Esophagus muscularis mucosa (tissue), 4 donors: ENCODE results near the gene SH3RF3. TPM values are rescaled to one million over a fixed set of nuclear protein-coding genes. Genes with fewer than 3 reads are reported as not detected.

Experiments used
- DNase-seq: peaks from one replicate; pipeline ENCODE4 v3.0.0-alpha.2; 2017; ENCODE audit errors: extremely low spot score
- H3K27ac ChIP-seq, 4 donors: fragments of 200-600 bp; sonication (generic); replicated peaks in 1 of 4; 1 replicate in 3 of 4; 2 replicates in 1 of 4; pipeline ENCODE4 v1.5.1; 2016 to 2019; ENCODE audit warnings: mild to moderate bottlenecking in 1 of 4
- H3K27me3 ChIP-seq, 4 donors: fragments of 200-600 bp; sonication (generic); one replicate each; pipeline versions ENCODE4 v1.5.1 to v1.6.0; 2016 to 2019
- H3K36me3 ChIP-seq, 4 donors: fragments of 200-600 bp; sonication (generic); one replicate each; pipeline ENCODE4 v1.5.1; 2016 to 2019
- H3K4me1 ChIP-seq, 4 donors: fragments of 200-600 bp; sonication (generic); one replicate each; pipeline ENCODE4 v1.5.1; 2016 to 2019
- H3K4me3 ChIP-seq, 4 donors: fragments of 200-600 bp; sonication (generic); 1 replicate in 2 of 4; 2 replicates in 2 of 4; pipeline ENCODE4 v1.5.1; 2016 to 2019; ENCODE audit warnings: mild to moderate bottlenecking in 4 of 4, moderate library complexity in 1 of 4
- H3K9me3 ChIP-seq, 4 donors: fragments of 200-600 bp; sonication (generic); 1 replicate in 3 of 4; 2 replicates in 1 of 4; pipeline ENCODE4 v1.5.1; 2016 to 2019
- EP300 ChIP-seq: sonication (generic); formaldehyde crosslinking; IDR thresholded peaks from one replicate; pipeline ENCODE4 v1.6.1; 2017; ENCODE audit warnings: antibody characterized with exemption
- POLR2A ChIP-seq: fragments of 450-650 bp; IDR thresholded peaks from one replicate; pipeline ENCODE4 v1.6.1; 2017; ENCODE audit warnings: antibody characterized with exemption, moderate library complexity, mild to moderate bottlenecking, low read depth
- POLR2AphosphoS5 ChIP-seq, 2 donors: sonication (generic); formaldehyde crosslinking; IDR thresholded peaks; one replicate each; pipeline ENCODE4 v1.6.1; 2017; ENCODE audit warnings: antibody characterized with exemption in 2 of 2
- WGBS: methylation state at CpG from one replicate; pipeline ENCODE4 v1.1.5; 2018; 5-methylcytosine and 5-hydroxymethylcytosine counted together
- intact Hi-C: fragments of 100-400 bp; cut with DNase I; formaldehyde crosslinking; loops from one replicate; pipeline ENCODE4 v1.15.1; 2023
- total RNA-seq, 4 donors: library from RNA; depleted of rRNA; stranded (reverse); fragments of >200 nt; gene quantifications; one replicate each; pipeline versions ENCODE4 v1.1.0 to v1.2.1, GENCODE V29; 2016
- TF ChIP-seq, protein P1 (sequence below), 3 experiments: fragments of 200-600 bp in 2 of 3; fragments of 450-650 bp in 1 of 3; sonication (generic) in 2 of 3; IDR thresholded peaks; one replicate each; pipeline ENCODE4 v1.5.1; 2017 to 2019; ENCODE audit warnings: antibody characterized with exemption in 3 of 3, mild to moderate bottlenecking in 2 of 3, moderate library complexity in 1 of 3

SH3RF3 gene
- total RNA-seq, 4 donors from 2014 or later: 6.3 to 17.5 (median 11.3) TPM

- 92% methylated on average over 10 of the region's 11 CpGs for WGBS
- no peak overlapping the region for H3K27ac ChIP-seq
- H3K4me3 ChIP-seq: no peak overlapping the region
- H3K4me1 ChIP-seq: peaks cover 0 to 2% (median under 1%) of the 10 kb centered on the region in 4 donors
- no peak for DNase-seq
- no peaks in the 10 kb centered on the region for H3K36me3 ChIP-seq
- no peaks in the 10 kb centered on the region for H3K9me3 ChIP-seq
- intact Hi-C loops: no loop called here
- H3K27me3 ChIP-seq: no peaks in the 10 kb centered on the region
- TF ChIP-seq, protein P1, sequence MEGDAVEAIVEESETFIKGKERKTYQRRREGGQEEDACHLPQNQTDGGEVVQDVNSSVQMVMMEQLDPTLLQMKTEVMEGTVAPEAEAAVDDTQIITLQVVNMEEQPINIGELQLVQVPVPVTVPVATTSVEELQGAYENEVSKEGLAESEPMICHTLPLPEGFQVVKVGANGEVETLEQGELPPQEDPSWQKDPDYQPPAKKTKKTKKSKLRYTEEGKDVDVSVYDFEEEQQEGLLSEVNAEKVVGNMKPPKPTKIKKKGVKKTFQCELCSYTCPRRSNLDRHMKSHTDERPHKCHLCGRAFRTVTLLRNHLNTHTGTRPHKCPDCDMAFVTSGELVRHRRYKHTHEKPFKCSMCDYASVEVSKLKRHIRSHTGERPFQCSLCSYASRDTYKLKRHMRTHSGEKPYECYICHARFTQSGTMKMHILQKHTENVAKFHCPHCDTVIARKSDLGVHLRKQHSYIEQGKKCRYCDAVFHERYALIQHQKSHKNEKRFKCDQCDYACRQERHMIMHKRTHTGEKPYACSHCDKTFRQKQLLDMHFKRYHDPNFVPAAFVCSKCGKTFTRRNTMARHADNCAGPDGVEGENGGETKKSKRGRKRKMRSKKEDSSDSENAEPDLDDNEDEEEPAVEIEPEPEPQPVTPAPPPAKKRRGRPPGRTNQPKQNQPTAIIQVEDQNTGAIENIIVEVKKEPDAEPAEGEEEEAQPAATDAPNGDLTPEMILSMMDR (IDR thresholded peaks at IDR 0.05): no peak
- no peak for TF ChIP-seq POLR2AphosphoS5 (IDR thresholded peaks at IDR 0.05)
- no peak for TF ChIP-seq EP300
- no peak for TF ChIP-seq POLR2A
Measured at GRCh38 chr2:109225170-109225782, 96.3 kb downstream of the SH3RF3 start.

- peaks cover 7 to 10% (median 9%) of the 10 kb centered on the region in 4 donors for H3K4me1 ChIP-seq
- H3K4me3 ChIP-seq: no peak overlapping the region
- no peaks in the 10 kb centered on the region for H3K36me3 ChIP-seq
- no peak for DNase-seq
- no peak overlapping the region for H3K27ac ChIP-seq
- TF ChIP-seq POLR2A (no peak), POLR2AphosphoS5 (IDR thresholded peaks at IDR 0.05) (no peak), EP300 (no peak)
- TF ChIP-seq, protein P1 (IDR thresholded peaks at IDR 0.05): no peak
- 57% methylated on average over 2 of the region's 2 CpGs for WGBS
- no peaks in the 10 kb centered on the region for H3K9me3 ChIP-seq
- intact Hi-C loops: no loop called here
- no peaks in the 10 kb centered on the region for H3K27me3 ChIP-seq
Measured at GRCh38 chr2:109226128-109226527, 97.1 kb downstream of the SH3RF3 start.

DNA sequence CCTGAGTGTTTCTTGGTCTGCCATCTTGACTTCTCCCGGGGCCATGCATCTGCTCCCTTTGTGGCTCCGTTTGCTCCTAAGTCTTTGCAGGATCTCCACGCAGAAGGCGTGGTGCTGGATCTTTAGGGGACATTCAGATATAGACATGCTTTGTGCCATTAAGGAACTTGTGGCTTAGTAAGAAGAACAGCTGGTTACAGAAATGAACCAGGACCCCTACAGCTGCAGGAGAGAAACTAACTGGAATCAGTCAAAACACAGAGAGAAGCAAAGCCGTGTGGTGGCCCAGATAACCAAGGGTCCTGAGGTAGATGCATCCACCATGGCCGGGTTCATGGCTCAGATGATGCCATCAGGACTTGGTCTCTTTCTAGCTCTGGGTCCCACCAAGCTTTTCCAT, 97.6 kb downstream of the SH3RF3 start:
- WGBS: 90% methylated on average over 6 of the region's 6 CpGs
- Histone ChIP-seq H3K27me3 (no peaks in the 10 kb centered on the region), H3K27ac (no peak overlapping the region), H3K4me1 (peaks cover 10 to 15% (median 13%) of the 10 kb centered on the region in 4 donors), H3K4me3 (no peak overlapping the region), H3K9me3 (no peaks in the 10 kb centered on the region), H3K36me3 (no peaks in the 10 kb centered on the region)
- TF ChIP-seq POLR2A (no peak), EP300 (no peak), POLR2AphosphoS5 (IDR thresholded peaks at IDR 0.05) (no peak)
- TF ChIP-seq, protein P1 (IDR thresholded peaks at IDR 0.05): no peak
- intact Hi-C loops: no loop called here
- no peak for DNase-seq

DNA sequence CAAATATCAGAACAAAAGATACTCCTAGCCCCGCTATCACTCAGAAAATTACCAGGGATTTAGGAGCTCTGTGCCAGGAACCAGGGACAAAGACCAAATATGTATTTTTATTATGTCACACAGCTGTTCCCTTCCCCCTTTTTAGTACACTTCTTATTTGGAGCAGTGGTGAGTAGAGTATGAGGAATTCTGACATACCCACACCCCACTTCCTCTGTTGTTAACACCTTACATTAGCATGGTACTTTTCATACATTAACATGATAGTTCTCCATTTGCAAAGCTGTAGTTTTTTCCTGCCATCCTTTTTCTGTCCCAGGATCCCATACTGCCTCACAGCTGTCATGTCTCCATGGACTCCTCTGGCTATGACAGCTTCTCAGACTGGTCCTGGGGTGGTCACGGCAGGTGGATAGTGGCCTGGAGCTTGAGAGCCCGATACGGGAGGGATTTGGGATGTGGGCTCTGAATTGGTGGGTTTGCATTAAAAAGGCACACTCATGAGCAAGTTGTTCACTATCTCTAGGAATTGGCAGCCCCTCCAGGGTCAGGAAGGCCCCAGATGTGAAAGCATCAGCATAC, 100.2 kb downstream of the SH3RF3 start:
- Histone ChIP-seq H3K36me3 (no peaks in the 10 kb centered on the region), H3K9me3 (no peaks in the 10 kb centered on the region), H3K4me3 (no peak overlapping the region), H3K27ac (no peak overlapping the region), H3K27me3 (no peaks in the 10 kb centered on the region), H3K4me1 (peaks cover 10 to 16% (median 14%) of the 10 kb centered on the region in 4 donors)
- no peak for DNase-seq
- no peak for TF ChIP-seq POLR2A
- no peak for TF ChIP-seq POLR2AphosphoS5 (IDR thresholded peaks at IDR 0.05)
- TF ChIP-seq, protein P1 (IDR thresholded peaks at IDR 0.05): no peak
- TF ChIP-seq EP300: no peak
- intact Hi-C loops: no loop called here
- 92% methylated on average over 4 of the region's 4 CpGs for WGBS
